Hepatocyte (in vitro differentiated cells): ENCODE data around the gene KMT5B.

ENCODE experiments used
- CTCF ChIP-seq: fragments of 200-600 bp; sonication (generic); IDR thresholded peaks from 2 replicates; pipeline ENCODE4 v1.5.1; 2016; ENCODE audit warnings: antibody characterized with exemption, mild to moderate bottlenecking; ENCODE audit not compliant: poor library complexity
- EZH2 ChIP-seq: fragments of 200-600 bp; sonication (generic); IDR thresholded peaks from 2 replicates; pipeline ENCODE4 v1.6.1; 2016; ENCODE audit warnings: antibody characterized with exemption, mild to moderate bottlenecking, borderline replicate concordance
- EZH2phosphoT487 ChIP-seq: fragments of 200-600 bp; sonication (generic); IDR thresholded peaks from one replicate; pipeline ENCODE4 v1.6.1; 2018; ENCODE audit warnings: antibody characterized with exemption, mild to moderate bottlenecking, low read depth, moderate library complexity; ENCODE audit not compliant: unreplicated experiment, severe bottlenecking

- TF ChIP-seq CTCF (no peak), EZH2 (no peak), EZH2phosphoT487 (no peak)
Observed at GRCh38 chr11:68148071-68148805, 64.9 kb downstream of the KMT5B start.
